Heart left ventricle (tissue), 13 donors: ENCODE results near the gene SLC6A7.

Experiments
- POLR2A ChIP-seq, 2 donors: fragments of 450-650 bp; IDR thresholded peaks; one replicate each; pipeline ENCODE4 v1.6.1; 2017; ENCODE audit warnings: antibody characterized with exemption in 2 of 2, mild to moderate bottlenecking in 2 of 2, moderate library complexity in 2 of 2
- TF ChIP-seq, protein P1 (sequence below), 12 donors: fragments of 200-600 bp; sonication (generic) in 4 of 12; IDR thresholded peaks; one replicate each; pipeline versions ENCODE4 v1.5.0 to v1.8.0; 2018 to 2022; ENCODE audit warnings: antibody characterized with exemption in 12 of 12, mild to moderate bottlenecking in 5 of 12
- donor health status: ischemic (EF 13 %, LVEDD 7.1; RV severe dilation, severe dysfunction).
- donor health status: DM: no; HTN: yes; CAD: no.
- donor health status: DM: no; HTN: no; CAD: no.
- donor health status: ischemic (EF 25% LVEDD 6.9; RV normal size, moderate dysfunction).
- donor health status: ischemic (EF 25% LVEDD 5.7; RV mildly dilated, moderate dysfunction).
- donor health status: ischemic (EF 35%, LVEDD 5.7; RV mildly dilated, moderate dysfunction).
- donor health status: nonischemic (EF 11% LVEDD 7.7; RV severe dilation, severe dysfunction).
- donor health status: DM: yes; HTN: yes; CAD: no.
- donor health status: PGD.
- donor health status: ischemic (EF 29% LVEDD 5.4; RV normal size, mild dysfunction).
- donor health status: nonischemic (EF 23%, LVEDD 6.1; RV moderate dilation, normal function).

DNA sequence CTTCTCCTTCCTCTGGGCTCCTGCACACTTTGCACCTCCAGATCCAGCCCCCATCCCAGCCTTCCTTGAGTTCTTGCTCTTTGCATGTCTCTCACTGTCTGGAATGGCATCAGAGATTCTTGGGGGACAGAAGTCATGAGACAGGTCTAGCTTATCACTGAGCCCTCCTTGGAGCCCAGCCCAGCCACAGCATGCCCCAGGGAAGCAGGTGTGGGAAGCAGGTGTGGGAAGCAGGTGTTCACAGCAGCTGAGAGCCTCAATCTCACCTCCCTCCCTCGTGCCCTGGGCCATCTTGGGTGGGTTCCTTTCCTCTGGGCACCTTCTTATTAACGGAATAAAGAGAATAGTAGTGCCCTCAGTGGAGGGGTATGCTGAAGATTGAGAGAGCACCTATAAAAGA is 27.2 kb downstream of the SLC6A7 start:
- TF ChIP-seq, protein P1, sequence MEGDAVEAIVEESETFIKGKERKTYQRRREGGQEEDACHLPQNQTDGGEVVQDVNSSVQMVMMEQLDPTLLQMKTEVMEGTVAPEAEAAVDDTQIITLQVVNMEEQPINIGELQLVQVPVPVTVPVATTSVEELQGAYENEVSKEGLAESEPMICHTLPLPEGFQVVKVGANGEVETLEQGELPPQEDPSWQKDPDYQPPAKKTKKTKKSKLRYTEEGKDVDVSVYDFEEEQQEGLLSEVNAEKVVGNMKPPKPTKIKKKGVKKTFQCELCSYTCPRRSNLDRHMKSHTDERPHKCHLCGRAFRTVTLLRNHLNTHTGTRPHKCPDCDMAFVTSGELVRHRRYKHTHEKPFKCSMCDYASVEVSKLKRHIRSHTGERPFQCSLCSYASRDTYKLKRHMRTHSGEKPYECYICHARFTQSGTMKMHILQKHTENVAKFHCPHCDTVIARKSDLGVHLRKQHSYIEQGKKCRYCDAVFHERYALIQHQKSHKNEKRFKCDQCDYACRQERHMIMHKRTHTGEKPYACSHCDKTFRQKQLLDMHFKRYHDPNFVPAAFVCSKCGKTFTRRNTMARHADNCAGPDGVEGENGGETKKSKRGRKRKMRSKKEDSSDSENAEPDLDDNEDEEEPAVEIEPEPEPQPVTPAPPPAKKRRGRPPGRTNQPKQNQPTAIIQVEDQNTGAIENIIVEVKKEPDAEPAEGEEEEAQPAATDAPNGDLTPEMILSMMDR (IDR thresholded peaks at IDR 0.05) = no peak
- TF ChIP-seq POLR2A (IDR thresholded peaks at IDR 0.05) = no peak
